Inflammatory macrophage treated with lipopolysaccharide for 4 hours (primary cell): ENCODE results near the gene PRKCA.
"Not testable (repeated sequence)": the region's sequence is repeated elsewhere in the genome, so short reads cannot be mapped to it uniquely, and the experiment has no call there.

Experiments
- DNase-seq: peaks from one replicate; pipeline ENCODE4 v3.0.0-alpha.2; 2020

Gene PRKCA

DNA sequence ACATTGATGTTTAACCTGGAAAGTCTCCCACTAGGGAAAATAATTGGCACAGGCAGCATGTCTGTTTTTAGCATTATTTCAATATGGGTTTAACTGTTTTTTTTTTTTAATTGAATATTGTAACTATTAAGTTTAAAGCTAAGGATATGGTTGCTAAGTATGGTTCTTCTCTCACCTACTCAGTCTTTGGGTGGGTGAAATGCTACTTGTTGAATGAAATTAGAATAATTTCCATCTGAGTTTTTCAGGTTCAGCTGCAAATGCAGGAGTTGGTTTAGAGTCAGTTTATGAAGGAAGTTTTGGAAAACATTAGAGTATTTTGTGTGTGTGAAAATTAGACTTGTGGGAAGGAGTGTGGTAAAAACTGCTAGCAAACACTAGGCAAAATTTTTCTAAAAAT lies 93.5 kb downstream of the PRKCA start:
- DNase-seq: no peak

GRCh38 chr17:66397486-66397885 lies 95.1 kb downstream of the PRKCA start:
- no peak for DNase-seq

- no peak for DNase-seq
These were observed 95.6 kb downstream of the PRKCA start for GRCh38 chr17:66398059-66398458.

DNA sequence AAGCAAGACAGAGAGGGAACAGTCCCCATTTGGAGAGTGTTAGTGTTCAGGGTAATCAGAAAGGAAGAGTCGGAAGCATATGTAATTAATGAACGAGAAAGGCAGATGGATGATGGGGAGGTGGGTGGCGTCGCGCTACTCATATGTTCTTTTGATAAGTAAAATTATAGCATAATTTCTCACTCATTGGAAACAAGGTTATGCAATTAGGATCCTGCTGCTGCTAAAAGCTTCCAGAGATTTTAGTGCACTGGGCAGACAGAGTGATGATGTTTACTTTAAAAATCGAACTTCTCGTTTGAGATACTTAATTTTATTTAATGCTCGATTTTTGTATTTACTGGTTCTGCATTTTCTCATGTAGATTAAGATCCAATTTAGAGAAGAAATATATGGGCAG lies 96.2 kb downstream of the PRKCA start:
- no peak for DNase-seq

DNA sequence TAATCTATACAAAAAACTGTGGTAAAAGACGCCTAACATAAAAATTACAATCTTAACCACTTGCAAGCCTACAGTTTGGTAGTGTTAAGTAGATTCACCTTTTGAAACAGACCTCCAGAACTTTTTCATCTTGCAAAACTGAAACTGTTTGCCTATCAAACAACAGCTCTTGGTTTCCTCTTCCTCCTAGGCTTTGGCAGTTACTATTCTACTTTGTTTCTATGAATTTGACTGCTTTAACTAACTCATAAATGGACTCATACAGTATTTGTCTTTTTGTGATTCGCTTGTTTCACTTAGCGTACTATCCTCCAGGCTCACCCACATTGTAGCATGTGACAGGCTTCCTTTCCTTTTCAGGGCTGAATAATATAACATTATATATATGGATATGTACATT lies 97.0 kb downstream of the PRKCA start:
- no peak for DNase-seq

- not testable (repeated sequence) for DNase-seq
These were observed 97.8 kb downstream of the PRKCA start for GRCh38 chr17:66400041-66400688.

GRCh38 chr17:66400698-66401097 lies 98.3 kb downstream of the PRKCA start:
- no peak for DNase-seq

DNA sequence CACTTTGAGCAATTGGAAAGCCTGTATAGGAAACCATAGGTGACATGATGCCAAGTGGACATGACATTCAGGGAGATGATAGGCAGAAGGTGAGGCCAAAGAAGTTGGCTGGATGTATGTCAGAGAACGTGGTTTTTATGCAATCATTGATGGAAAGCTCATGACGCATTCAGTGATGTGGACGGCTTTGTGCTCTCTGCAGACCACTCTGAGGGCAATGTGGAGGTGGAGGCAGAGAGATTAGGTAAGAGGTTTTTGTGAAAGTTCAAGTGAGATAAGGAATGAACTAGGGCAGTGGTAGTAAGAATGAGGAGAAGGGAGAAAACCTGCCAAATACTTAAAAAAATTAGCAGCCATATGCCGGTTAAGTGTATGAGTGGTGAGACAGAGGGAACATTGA lies 99.0 kb downstream of the PRKCA start:
- DNase-seq: no peak

- DNase-seq: peak; percentile 49
These were observed 101.6 kb downstream of the PRKCA start for GRCh38 chr17:66403846-66404556.

GRCh38 chr17:66405836-66406677 lies 103.6 kb downstream of the PRKCA start:
- DNase-seq: no peak

DNA sequence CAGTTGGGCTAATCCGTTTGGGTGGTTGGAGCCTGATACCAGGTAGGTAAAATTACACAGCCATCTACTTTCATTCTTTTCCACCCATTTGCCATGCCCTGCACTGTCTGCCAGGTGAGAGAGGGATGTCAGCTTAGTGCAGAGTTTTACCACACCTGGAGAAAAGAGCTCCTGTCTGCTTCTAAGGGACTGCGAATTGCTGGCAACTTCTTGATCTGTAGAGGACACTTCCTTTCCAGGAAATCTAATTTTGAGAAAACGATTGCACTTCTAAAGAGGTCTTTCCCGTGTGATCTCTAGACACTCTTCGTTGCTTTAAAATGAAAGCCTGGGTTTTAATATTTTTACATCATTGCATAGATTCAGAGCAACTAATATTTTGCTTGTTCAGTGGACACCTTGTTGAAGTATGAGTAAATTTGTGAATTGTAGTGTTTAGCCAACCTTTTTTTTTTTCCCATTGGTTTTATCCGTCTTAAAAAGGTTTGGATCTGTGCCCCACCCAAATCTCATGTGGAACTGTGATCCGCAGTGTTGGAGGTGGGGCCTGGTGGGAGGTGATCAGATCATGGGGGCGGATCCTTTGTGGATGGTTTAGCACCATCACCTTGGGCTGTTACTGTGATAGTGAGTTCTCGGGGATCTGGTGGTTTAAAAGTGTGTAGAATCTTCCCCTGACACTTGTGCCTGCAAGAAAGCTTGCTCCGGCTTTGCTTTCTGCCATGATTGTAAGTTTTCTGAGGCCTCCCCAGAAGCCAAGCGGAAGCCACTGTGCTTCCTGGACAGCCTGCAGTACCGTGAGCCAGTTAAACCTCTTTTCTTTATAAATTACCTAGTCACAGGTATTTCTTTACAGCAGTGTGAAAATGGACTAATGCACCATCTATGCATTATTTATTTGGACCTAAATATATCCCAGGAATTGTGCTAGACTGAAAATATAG lies 104.6 kb downstream of the PRKCA start:
- no peak for DNase-seq

DNA sequence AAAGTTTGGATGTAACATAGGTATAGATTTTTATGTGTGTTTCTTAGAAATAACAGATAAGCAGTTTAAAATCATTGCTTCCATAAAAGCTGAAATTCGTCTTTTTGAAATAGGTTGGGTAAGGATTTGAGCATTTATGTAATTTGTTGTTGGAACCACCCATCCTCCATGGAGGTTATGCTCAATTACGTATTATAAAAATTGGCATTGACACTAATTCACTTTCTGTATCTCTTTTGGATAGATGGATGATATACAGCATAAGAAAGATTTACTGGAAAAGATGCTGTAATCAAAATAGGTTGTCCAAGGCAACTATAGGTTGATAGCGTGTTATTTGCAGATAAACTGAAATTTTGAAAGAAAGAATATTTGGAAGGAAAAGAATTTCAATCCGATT lies 105.5 kb downstream of the PRKCA start:
- DNase-seq: no peak

- no peak for DNase-seq
These were observed 109.1 kb downstream of the PRKCA start for GRCh38 chr17:66411520-66411919.

DNA sequence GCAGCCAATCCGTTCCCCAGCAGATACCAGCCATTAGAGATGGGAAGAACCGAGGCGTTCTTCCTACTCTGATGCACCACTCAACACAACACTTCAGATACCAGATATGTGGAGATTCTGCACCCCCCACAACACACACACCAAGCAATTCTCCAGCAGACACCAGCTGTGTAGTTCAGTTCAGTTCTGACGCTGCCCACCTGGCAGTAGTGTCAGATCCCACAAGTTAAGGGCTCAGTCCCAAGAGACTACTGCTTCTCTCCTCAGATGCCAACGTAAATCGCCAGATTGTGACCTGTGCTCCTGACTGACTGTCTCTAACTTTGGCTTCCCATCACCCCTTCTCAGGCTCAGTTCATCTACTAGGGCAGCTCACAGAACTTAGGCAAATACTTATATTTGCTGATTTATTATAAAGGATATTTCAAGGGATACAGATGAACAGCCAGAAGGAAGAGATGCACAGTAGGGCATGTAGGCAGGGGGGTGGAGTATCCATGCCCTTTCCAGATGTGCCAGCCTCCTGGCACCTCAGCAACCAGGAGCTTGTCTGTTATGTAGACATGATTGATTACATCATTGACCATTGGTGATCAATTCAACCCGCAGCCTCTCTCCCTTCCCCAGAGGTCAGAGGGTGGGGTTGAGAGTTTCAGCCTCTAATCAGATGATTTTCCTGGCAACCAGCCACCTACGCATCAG lies 110.6 kb downstream of the PRKCA start:
- no peak for DNase-seq

- no peak for DNase-seq
These were observed 111.4 kb downstream of the PRKCA start for GRCh38 chr17:66413559-66414520.

- no peak for DNase-seq
These were observed 112.3 kb downstream of the PRKCA start for GRCh38 chr17:66414561-66415175.

- no peak for DNase-seq
These were observed 113.2 kb downstream of the PRKCA start for GRCh38 chr17:66415366-66416206.

GRCh38 chr17:66416207-66416940 lies 114.0 kb downstream of the PRKCA start:
- DNase-seq: no peak

- no peak for DNase-seq
These were observed 114.9 kb downstream of the PRKCA start for GRCh38 chr17:66417300-66417719.
